Keratinocyte (primary cell): ENCODE results near the gene ASF1B. TPM values are rescaled to one million over a fixed set of nuclear protein-coding genes. Genes with fewer than 3 reads are reported as not detected.

Experiments
- DNase-seq: peaks from one replicate; pipeline ENCODE4 v3.0.0-alpha.2; 2011; ENCODE audit warnings: low read depth, missing footprints, low spot score
- FAIRE-seq: peaks from 2 replicates; lab custom pipeline; 2011; peaks lifted over from hg19 to GRCh38; lab: Jason Lieb, UNC
- H2AFZ ChIP-seq: 2 replicates; pipeline ENCODE4 v1.6.0; 2012; ENCODE audit warnings: low read length, control low read depth, inconsistent platforms; ENCODE audit not compliant: control insufficient read depth
- H3K27ac ChIP-seq: 2 replicates; pipeline ENCODE4 v1.5.1; 2011; ENCODE audit warnings: low read length; ENCODE audit not compliant: control insufficient read depth, insufficient read depth
- H3K27me3 ChIP-seq: 3 replicates; pipeline ENCODE4 v1.6.0; 2011; ENCODE audit warnings: low read length; ENCODE audit not compliant: control insufficient read depth, insufficient read depth; ENCODE audit errors: extremely low read depth
- H3K36me3 ChIP-seq, 2 experiments: 2 replicates in 1 of 2; 3 replicates in 1 of 2; pipeline ENCODE4 v1.5.1; 2011; ENCODE audit warnings: low read length in 2 of 2, mild to moderate bottlenecking in 1 of 2; ENCODE audit not compliant: control insufficient read depth in 2 of 2, insufficient read depth in 2 of 2; ENCODE audit errors: extremely low read depth in 1 of 2
- H3K4me1 ChIP-seq: 3 replicates; pipeline ENCODE4 v1.5.1; 2011; ENCODE audit warnings: low read length; ENCODE audit not compliant: control insufficient read depth, insufficient read depth; ENCODE audit errors: extremely low read depth
- H3K4me2 ChIP-seq: 3 replicates; pipeline ENCODE4 v1.6.0; 2011; ENCODE audit warnings: low read depth, low read length; ENCODE audit not compliant: control insufficient read depth, insufficient read depth; ENCODE audit errors: extremely low read depth
- H3K4me3 ChIP-seq, 3 experiments: fragments of 200-600 bp in 1 of 3; sonication (generic) in 1 of 3; 2 replicates in 2 of 3; 3 replicates in 1 of 3; pipeline ENCODE4 v1.5.1; 2011 to 2016; ENCODE audit warnings: low read length in 3 of 3, mild to moderate bottlenecking in 3 of 3, control low read depth in 2 of 3, inconsistent platforms in 1 of 3, low read depth in 1 of 3, mixed read lengths in 1 of 3, mixed run types in 1 of 3, moderate library complexity in 1 of 3; ENCODE audit not compliant: control insufficient read depth in 2 of 3, insufficient read depth in 2 of 3; ENCODE audit errors: extremely low read depth in 1 of 3
- H3K79me2 ChIP-seq: 2 replicates; pipeline ENCODE4 v1.6.0; 2012; ENCODE audit warnings: low read length; ENCODE audit not compliant: control insufficient read depth, insufficient read depth
- H3K9ac ChIP-seq: 3 replicates; pipeline ENCODE4 v1.6.0; 2011; ENCODE audit warnings: low read length; ENCODE audit not compliant: control insufficient read depth, insufficient read depth; ENCODE audit errors: extremely low read depth
- H3K9me1 ChIP-seq: 3 replicates; pipeline ENCODE4 v1.6.0; 2011; ENCODE audit warnings: low read length; ENCODE audit not compliant: control insufficient read depth, insufficient read depth; ENCODE audit errors: extremely low read depth
- H3K9me3 ChIP-seq: 2 replicates; pipeline ENCODE4 v1.5.1; 2012; ENCODE audit warnings: low read depth, low read length; ENCODE audit not compliant: control insufficient read depth
- H4K20me1 ChIP-seq: 3 replicates; pipeline ENCODE4 v1.6.0; 2011; ENCODE audit warnings: low read length; ENCODE audit not compliant: control insufficient read depth, insufficient read depth; ENCODE audit errors: extremely low read depth
- CTCF ChIP-seq, 3 experiments: IDR thresholded peaks in 1 of 3; conservative IDR thresholded peaks in 1 of 3; optimal IDR thresholded peaks in 1 of 3; 2 replicates in 2 of 3; 3 replicates in 1 of 3; pipeline versions ENCODE3 to v1.5.1; 2011; ENCODE audit warnings: low read length in 3 of 3, mild to moderate bottlenecking in 3 of 3, moderate library complexity in 2 of 3, control low read depth in 1 of 3, inconsistent platforms in 1 of 3; ENCODE audit not compliant: insufficient read depth in 2 of 3; ENCODE audit errors: extremely low read depth in 1 of 3
- EZH2 ChIP-seq: IDR thresholded peaks from one replicate; pipeline ENCODE4 v1.6.1; 2012; ENCODE audit warnings: inconsistent platforms, mild to moderate bottlenecking, low read length, moderate library complexity
- dilution Hi-C: fragments of 300-500 bp; cut with MboI; formaldehyde crosslinking; loops from one replicate; pipeline ENCODE4 v1.7.0; 2020; ENCODE audit warnings: low sequenced_read_pairs; ENCODE audit not compliant: extremely low pct_ligation_motif_present
- polyA plus RNA-seq, 5 experiments: library from polyadenylated mRNA; depleted of rRNA in 3 of 5; stranded (reverse) in 3 of 5; stranded (forward) in 1 of 5; unstranded in 1 of 5; fragments of >200 nt; gene quantifications; 1 replicate in 1 of 5; 2 replicates in 3 of 5; 3 replicates in 1 of 5; pipeline versions ENCODE4 v1.2.1 to v1.2.3, GENCODE V29; 2011 to 2012; ENCODE audit warnings: missing spikeins in 2 of 5, low read depth in 1 of 5, low replicate concordance in 1 of 5

The ASF1B gene
- polyA plus RNA-seq, 1 donor (not counting 4 experiments of a cell fraction or from before 2014, with no cell fraction given) = 7.8 TPM

- Histone ChIP-seq H3K36me3 (no peaks in the 10 kb centered on the region), H3K9ac (no peak overlapping the region), H3K4me3 (no peak overlapping the region), H3K27me3 (no peaks in the 10 kb centered on the region), H3K9me3 (no peaks in the 10 kb centered on the region), H3K4me1 (no peaks in the 10 kb centered on the region), H2AFZ (no peak overlapping the region), H4K20me1 (no peaks in the 10 kb centered on the region), H3K27ac (no peak overlapping the region), H3K4me2 (no peak overlapping the region), H3K9me1 (no peaks in the 10 kb centered on the region), H3K79me2 (no peaks in the 10 kb centered on the region)
- TF ChIP-seq CTCF (optimal IDR thresholded peaks at IDR 0.05 in 1 of 3, IDR thresholded peaks at IDR 0.05 in 1 of 3, conservative IDR thresholded peaks at IDR 0.05 in 1 of 3; ENCODE audit: extremely low read depth in 1 of 3, insufficient read depth in 2 of 3, low read length in 3 of 3) = no peak
- TF ChIP-seq EZH2 = no peak
- FAIRE-seq = no peak
- dilution Hi-C loops = no loop called here
- no peak for DNase-seq
These were observed 32.6 kb upstream of the ASF1B start for GRCh38 chr19:14168993-14169392.

- Histone ChIP-seq H3K4me1 (no peaks in the 10 kb centered on the region), H3K27ac (no peak overlapping the region), H3K36me3 (no peaks in the 10 kb centered on the region), H3K4me2 (no peak overlapping the region), H3K9me3 (no peaks in the 10 kb centered on the region), H3K9me1 (no peaks in the 10 kb centered on the region), H2AFZ (no peak overlapping the region), H3K4me3 (no peak overlapping the region), H3K79me2 (no peaks in the 10 kb centered on the region), H4K20me1 (no peaks in the 10 kb centered on the region), H3K27me3 (no peaks in the 10 kb centered on the region), H3K9ac (no peak overlapping the region)
- FAIRE-seq (no peak), DNase-seq (no peak)
- dilution Hi-C loops = no loop called here
- TF ChIP-seq CTCF (optimal IDR thresholded peaks at IDR 0.05 in 1 of 3, IDR thresholded peaks at IDR 0.05 in 1 of 3, conservative IDR thresholded peaks at IDR 0.05 in 1 of 3; ENCODE audit: extremely low read depth in 1 of 3, insufficient read depth in 2 of 3, low read length in 3 of 3) (no peak), EZH2 (no peak)
These were observed 32.0 kb upstream of the ASF1B start for GRCh38 chr19:14168259-14168972.
